NCI-H748 treated with DMSO at 0.1 percent for 48 hours (cell line): ENCODE measurements around the gene COG1.

Source experiments
- DNase-seq: peaks from one replicate; lab custom pipeline; 2025; lab: John Stamatoyannopoulos, UW

COG1 gene

DNA sequence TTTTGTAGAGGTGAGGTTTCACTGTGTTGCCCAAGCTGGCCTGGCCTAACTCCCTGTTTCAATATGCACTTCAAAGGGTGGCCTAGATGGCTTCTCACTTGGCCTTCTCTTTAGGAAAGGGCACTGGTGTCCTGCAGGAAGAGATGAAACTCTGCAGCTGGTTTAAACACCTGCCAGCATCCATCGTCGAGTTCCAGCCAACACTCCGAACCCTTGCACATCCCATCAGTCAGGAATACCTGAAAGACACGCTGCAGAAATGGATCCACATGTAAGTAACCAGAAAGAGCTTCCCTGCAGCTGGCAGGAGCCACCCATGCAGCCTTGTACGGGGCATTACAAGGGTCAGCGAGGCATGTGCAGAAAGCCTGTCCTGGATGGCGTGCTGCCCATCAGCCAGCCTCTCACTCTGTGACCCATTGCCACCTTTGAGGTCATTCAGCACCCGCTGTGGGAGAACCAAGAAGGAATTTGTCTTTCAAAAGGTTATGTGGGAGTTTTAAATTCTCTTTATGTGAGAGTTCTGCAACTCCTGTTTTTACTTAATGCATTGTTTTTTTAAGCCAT is 7.0 kb downstream of the COG1 start:
- DNase-seq: no peak

DNA sequence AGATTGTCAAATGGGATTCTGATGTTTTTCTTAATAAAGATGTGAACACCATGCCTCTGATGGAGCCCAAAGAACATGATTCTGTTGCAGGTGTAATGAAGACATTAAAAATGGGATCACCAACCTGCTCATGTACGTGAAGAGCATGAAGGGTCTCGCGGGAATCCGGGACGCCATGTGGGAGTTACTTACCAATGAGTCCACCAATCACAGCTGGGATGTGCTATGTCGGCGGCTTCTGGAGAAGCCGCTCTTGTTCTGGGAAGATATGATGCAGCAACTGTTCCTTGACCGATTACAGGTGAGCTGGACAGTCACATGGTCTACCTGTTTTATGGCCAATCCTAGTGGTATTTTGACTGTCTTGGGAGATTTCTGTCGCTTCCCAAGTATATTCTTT is 7.6 kb downstream of the COG1 start:
- DNase-seq: no peak

GRCh38 chr17:73201215-73202069 is 8.6 kb downstream of the COG1 start:
- DNase-seq: no peak

- DNase-seq: no peak
Observed at GRCh38 chr17:73203135-73203787, 10.4 kb downstream of the COG1 start.

- DNase-seq: no peak
Observed at GRCh38 chr17:73203788-73204479, 11.1 kb downstream of the COG1 start.

- DNase-seq: peak; percentile 8
Observed at GRCh38 chr17:73205459-73205961, 12.7 kb downstream of the COG1 start.

DNA sequence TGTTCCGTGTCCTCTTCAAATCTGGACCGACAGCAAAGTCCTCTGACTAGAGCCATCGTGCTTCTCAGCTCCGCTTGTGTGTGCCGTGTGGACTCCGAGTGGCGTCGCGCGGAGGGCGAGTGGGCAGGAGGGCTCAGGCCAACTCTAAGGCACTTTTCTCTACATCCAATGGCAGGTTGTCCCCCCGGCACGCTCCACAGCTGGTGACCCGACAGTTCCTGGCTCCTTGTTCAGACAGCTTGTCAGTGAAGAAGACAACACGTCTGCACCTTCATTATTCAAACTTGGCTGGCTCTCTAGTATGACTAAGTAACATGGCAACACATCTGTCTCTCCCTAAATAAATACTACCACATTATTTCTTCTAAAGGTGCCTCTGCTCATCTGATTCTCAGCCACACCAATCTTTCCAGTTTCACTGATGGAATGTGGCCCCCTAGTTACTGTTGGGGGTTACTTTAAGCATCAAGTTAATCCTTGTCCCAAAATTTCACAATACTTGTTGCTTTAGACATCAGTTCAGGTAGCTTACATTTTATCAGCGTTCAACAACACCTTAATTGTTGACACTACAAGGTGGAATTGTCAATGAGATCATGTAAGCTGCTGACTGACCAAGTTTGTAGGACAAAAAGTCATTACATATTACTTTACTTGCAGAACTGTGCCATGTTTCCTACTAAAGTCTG is 15.4 kb downstream of the COG1 start:
- no peak for DNase-seq

DNA sequence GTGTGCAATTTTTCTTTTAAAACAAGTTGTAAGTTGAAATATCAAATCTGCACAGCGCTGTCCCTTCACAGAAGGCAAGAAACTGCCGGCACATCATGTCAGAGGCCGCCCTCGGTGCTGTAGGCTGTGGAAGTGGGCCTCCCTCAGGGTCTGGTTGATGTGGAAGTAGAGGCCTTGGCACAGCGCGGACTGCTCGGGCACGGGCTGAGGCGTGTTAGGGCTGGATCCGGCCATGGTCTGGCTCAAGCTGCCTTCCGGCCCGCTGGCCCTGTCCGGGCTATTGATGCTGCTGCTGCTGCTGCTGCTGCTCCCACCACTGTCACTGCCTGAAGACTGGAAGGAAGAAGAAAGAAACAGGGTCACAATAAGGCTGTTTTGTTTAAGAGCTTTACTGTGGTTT is 16.6 kb downstream of the COG1 start:
- DNase-seq: no peak

DNA sequence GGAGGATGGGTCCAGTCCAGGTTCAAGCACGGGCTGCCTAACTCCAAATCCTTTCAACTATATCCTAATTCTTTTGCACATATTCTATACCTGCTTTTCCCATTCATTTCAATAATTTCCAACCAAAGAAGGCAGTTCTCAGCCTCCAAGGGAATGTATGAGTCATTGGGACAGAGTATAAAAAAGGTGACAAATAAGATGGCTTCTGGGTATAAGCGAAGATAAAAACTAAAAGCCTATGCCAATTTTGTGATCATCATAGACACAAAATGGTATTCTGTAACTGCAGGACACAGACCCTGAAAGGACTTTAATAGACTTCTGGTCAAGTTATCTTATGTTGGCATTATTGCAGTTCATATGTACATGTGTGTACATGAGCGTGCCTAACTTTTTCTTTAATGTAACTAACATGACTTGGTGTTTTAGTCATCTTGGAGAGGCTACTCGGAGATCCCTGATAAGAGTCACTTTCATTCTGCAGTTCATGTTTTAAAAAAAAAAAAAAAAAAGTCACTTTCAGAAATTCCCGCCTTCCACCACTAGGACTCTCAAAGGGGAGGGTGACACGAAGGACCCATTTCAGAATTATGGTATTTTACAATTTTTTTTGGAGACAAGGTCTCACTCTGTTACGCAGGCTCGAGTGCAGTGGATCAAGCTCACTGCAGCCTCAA is 17.3 kb downstream of the COG1 start:
- no peak for DNase-seq

GRCh38 chr17:73211745-73212144 is 18.9 kb downstream of the COG1 start:
- DNase-seq: no peak

- DNase-seq: no peak
Observed at GRCh38 chr17:73214008-73214407, 21.2 kb downstream of the COG1 start.

DNA sequence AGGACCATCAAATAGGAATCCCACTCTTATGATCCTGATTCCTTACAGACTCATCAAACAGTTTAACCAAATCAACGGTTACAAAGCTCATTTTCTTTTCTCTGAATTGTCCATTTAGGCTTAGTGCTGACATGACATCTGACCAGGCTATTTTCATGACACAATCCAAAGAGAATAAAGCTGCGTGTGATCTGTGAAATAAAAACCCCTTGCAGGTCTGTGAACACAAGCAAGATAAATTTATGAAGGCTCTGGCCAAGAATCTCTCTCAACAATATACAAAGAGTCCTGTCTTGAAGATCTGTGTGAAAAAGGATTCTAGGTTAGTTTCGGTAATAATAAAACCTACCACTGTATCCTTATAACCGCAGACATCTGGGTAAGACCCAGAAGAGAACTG is 22.0 kb downstream of the COG1 start:
- no peak for DNase-seq

DNA sequence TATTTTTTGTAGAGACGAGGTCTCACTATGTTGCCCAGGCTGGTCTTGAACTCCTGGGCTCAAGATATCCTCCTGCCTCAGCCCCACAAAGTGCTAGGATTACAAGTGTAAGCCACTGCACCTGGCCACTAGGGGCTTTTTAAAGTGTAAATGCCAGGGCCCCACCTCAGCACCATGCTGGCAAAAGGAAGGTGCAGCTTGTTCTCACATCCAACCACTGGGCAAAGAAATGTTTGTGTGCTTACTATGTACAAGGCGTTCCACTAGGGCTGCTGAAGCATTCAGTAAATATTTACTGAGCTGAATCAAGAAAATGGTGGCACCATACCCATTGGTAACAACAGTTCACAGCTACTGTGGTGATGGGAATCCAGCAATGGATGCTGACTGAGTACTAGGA is 22.6 kb downstream of the COG1 start:
- DNase-seq: no peak

- DNase-seq: no peak
Observed at GRCh38 chr17:73223626-73224230, 30.9 kb downstream of the COG1 start.

DNA sequence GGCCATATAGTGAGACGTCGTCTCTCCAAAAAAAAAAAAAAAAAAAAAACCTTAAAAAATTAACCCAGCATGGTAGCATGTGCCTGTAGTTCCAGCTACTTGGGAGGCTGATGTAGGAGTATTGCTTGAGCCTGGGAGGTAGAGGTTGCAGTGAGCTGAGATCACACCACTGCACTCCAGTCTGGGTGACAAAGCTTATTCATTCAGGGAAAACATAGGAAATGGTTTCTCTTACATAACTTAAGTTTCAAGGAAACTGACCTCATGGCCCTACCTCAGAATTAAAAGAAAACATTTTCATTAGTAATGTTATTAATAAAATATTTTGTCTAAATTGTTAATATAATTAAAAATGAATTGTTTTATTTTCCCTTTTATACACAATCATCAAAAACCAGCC is 31.4 kb downstream of the COG1 start:
- no peak for DNase-seq

DNA sequence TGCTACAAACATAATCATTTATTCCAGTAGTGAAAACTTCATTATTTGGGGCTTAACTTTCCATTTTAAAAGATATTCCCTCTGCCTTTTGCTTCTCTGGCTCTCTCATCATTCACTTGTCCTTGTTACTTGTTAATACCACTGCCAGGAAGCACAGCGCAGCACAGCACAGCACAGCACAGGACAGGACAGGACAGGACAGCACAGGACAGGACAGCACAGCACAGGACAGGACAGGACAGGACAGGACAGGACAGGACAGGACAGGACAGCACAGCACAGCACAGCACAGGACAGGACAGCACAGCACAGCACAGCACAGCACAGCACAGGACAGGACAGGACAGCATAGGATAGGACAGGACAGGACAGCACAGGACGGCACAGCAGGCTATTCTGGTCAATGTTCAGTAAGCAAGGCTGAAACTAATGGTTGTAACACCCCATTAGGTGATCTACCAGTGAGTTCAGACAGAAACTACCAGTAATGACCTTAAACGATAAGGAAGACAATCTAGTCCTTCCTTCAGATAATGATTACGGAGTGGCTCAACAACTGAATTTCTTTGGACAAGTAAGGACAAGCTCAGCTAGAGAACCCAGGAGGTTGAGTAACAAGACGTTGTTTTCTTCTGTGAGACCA is 31.9 kb downstream of the COG1 start:
- DNase-seq: no peak

GRCh38 chr17:73226556-73227172 is 33.8 kb downstream of the COG1 start:
- no peak for DNase-seq

DNA sequence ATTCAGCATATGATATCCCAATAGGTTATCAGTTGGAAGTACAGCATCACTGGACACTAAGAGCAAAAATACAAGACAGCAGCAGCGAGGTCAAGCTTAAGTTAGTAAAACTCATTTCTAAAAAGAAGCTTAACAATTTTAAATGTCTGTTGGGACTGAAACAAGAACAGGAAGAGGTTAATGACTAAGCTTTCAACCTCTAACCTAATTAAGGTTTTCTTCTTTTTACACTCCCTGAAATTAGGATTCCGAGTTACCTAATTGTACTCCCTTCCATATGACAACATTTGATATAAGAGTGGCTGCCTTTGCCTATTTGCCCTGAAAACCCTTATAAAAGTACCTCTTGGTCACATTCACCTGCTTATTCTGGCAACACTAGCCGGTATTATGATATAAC is 34.5 kb downstream of the COG1 start:
- no peak for DNase-seq

DNA sequence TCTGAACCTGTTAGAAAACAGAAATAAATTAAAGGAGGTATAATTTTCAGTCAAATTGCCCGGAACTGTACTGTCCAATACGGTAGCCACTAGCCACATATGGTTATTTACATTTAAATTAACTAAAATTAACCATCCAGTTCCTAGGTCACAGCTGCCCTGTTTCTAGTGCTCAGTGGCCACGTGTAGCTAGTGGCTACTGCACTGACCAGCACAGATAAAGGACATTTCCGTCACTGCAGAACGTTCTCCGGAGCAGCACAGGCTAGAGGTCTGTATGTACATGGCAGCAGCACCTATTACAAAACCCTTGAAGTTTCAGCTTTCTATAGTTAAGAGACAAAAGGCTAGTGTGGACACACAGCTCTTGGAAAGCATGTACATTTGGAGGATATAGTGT is 35.1 kb downstream of the COG1 start:
- DNase-seq: no peak

- no peak for DNase-seq
Observed at GRCh38 chr17:73228748-73229236, 35.9 kb downstream of the COG1 start.
